HG03064 (cell line): ENCODE measurements around the gene LMBR1L.
"Not testable (repeated sequence)": the region's sequence is repeated elsewhere in the genome, so short reads cannot be mapped to it uniquely, and the experiment has no call there.

Experiments used
- ATAC-seq: cut with Tn5 transposase; IDR thresholded peaks from one replicate; pipeline ENCODE4 v1.9.1; 2021; ENCODE audit warnings: low read depth; ENCODE audit not compliant: unreplicated experiment

LMBR1L gene, protein sequence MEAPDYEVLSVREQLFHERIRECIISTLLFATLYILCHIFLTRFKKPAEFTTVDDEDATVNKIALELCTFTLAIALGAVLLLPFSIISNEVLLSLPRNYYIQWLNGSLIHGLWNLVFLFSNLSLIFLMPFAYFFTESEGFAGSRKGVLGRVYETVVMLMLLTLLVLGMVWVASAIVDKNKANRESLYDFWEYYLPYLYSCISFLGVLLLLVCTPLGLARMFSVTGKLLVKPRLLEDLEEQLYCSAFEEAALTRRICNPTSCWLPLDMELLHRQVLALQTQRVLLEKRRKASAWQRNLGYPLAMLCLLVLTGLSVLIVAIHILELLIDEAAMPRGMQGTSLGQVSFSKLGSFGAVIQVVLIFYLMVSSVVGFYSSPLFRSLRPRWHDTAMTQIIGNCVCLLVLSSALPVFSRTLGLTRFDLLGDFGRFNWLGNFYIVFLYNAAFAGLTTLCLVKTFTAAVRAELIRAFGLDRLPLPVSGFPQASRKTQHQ

DNA sequence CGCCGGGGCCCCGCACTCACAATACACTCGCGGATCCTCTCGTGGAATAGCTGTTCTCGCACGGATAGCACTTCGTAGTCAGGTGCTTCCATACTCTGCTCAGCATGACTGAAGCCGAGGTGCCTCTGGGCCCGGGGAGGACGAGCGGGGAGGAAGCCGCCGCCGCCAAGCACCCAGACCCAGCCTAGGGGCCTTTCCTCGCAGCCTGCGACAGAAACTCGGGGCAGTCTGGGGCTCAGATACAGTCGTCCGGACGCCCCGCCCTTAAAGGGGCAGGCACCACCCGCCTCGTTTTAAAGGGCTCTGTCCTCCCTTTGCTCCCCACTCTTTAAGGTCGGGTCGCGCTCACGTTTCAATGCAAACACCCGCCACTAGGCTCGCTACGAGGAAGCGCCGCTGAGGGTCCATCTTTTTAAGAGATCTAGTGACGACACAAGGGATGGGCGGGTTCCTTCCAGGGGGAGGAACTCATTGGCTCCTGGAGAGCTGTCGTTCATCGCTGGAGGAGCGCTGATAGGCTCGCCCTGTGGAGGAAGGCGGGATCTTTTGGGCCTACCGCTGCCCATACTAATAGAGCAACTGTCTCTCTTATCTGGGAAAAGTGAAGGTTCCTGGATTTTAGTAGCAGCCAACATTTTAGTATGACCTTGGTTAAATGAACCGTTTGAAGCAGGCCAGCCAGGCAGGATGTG, at the start of gene LMBR1L:
Gene LMBR1L (minus strand): TSS at position 384 of the 692 bp plus-strand sequence. CDS start 292 bp downstream, at position 92.
- ATAC-seq = peak; percentile 96

DNA sequence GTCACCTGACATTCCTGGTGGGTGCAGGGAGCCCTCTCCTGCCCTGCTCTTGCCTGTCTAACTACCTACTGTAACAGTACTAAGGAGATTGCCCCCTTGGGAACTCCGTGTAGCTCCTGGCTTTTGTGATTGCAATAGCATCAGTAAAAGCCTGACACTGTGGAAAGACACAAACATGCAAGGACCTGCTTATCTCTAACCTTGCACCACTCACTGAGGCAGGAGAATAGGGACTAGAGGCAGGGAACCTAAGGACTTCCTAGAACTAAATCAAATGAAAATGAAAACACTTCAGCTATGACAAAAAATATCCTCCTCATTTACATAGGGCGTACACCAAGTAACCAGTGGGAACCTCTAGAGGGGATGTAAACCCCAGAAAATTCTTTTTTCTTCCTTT, 49.8 kb upstream of the LMBR1L start:
- no peak for ATAC-seq

DNA sequence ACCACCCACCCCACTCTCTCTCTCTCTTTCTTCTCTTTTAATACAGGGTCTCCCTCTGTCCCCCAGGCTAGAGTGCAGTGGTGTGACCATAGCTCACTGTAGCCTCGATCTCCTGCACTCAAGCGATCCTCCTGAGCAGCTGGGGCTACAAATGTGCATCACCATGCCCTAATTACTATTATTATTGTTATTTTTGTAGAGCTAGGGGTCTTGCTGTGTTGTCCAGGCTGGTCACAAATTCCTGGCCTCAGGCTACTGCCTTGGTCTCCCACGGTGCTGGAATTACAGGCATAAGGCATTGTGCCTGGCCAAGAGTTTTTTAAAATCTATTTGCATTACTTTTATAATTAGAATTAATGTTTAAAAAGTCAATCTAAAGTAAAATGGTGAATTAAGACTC, 43.6 kb upstream of the LMBR1L start:
- no peak for ATAC-seq

DNA sequence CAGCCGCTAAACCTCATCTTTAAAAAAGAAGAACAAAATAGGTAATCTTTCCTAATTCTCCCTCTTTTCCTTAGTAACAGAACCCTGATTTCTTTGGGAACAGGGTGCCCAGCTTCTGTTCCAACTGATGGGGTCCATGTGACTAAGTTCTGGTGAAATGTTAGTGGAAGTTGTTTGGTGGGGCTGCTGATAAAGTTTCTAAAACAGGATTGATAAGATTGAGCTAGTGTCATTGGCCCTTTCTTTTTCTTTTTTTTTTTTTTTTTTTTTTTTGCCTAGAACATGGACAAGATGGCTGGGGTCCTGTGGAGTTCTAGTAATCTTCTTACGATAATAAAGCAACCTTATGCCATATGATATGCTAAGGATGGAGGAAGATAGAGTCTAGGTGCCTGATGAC, 36.7 kb upstream of the LMBR1L start:
- ATAC-seq = no peak

DNA sequence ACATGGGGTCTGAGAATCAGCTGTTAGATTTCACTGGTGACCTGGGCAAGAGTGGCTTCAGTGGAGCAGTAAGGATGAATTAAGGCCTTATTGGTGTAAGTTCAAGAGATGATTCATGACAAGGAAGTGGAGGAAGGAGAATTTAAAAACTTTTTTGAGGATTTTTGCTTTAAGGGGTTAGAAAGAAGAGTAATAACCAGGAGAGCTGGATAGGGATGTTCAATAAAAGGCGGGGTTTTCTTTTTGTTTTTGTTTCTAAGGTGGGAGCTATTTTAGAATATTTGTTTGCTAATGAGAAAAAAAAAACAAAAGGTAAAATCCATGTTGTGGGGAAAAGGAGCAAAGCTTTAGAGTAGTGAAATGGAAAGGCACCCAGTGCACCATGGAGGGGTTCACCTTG, 35.8 kb upstream of the LMBR1L start:
- ATAC-seq = no peak

DNA sequence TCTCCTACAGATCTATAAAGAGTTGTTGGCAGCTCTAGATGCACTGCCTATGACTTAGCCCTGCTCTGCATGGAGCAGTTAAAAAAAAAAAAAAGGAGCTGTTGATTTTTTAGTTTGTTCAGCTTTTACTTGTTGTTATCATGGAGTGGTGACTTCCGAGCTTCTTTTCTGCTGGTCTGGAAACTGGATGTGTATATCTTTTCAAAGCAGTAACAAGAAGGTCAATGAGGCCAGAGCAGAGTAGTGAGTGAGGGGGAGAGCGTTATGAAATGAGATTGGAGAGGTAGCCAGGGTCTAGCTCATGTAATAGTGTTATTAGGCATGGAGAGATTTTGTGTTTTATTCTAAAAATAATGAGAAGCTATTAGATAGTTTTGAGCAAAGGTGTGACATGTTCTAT, 33.7 kb upstream of the LMBR1L start:
- ATAC-seq = no peak

DNA sequence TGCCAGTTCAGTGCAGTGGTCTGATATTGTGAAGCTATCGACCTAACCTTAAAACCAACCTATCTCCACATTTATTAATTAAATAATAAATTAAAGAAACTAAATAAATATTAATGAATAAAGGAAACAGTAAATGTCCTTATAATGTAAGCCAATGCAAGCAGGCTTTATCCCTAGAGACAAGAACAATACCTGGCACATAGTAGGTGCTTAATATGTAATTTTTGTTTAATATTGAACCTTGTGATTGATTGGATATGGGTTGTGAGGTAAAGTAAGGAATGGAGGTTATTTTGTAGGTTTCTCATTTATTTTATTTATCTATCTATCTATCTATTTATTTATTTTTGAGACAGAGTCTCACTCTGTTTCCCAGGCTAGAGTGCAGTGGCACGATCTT, 28.4 kb upstream of the LMBR1L start:
- no peak for ATAC-seq

DNA sequence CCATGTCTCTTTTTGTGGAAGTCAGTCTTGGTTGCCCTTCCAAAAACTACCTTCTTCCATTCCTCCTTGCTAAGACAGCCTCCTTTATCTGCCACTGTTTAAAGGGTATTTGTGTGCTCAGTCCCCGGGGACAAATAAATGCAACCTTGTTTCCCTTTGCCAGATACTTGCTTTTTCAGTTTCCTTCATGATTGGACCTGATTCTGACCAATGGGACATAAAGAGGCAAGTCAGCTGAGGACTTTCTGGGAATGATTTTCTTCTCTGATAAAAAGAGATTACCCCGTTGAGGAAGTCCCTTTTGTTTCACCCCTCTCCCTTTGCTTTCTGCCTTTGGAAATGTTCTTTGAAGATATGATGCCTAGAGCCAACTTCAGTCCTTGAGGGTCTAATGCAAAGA, 27.9 kb upstream of the LMBR1L start:
- no peak for ATAC-seq

DNA sequence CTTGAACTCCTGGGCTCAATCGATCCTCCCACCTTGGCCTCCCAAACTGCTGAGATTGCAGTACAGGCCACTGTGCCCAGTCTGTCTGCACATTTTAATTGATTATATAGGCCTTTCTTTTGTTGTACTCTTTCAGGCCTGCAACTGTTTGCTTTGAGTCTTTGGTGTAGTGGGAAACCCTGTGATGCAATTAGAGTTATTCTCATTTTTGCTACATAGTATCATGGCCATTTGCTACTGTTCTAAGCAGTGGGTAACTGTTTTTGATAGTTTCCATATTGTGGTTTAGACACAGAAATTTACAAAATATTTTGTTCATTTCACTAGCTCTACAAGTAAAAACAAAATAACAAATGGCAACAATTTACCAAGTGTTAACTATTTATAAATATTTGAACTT, 26.8 kb upstream of the LMBR1L start:
- ATAC-seq = no peak

DNA sequence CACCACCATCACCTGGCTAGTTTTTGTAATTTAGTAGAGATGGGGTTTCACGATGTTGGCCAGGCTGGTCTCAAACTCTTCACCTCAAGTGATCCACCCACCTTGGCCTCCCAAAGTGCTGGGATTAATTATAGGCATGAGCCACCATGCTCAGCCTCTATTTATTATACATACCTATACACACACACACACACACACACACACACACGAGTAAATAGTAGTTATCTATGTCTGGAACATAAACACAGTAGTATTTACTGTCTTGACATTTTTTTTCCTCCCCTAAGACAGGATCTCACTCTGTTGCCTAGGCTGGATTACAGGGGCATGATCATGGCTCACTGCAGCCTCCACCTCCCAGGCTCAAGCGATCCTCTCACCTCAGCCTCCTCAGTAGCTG, 26.4 kb upstream of the LMBR1L start:
- ATAC-seq = not testable (repeated sequence)

DNA sequence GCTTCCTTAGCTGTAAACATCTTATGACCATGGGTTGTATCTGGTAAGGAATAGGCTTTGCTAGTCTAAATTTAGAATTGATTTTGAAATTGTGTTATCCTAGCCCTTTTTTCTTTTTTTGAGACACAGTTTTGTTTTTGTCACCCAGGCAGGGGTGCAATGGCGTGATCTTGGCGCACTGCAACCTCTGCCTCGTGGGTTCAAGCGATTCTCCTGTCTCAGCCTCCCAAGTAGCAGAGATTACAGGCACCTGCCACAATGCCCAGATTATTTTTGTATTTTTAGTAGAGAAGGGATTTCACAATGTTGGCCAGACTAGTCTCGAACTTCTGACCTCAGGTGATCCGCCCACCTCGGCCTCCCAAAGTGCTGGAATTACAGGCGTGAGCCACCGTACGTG, 22.9 kb upstream of the LMBR1L start:
- no peak for ATAC-seq

DNA sequence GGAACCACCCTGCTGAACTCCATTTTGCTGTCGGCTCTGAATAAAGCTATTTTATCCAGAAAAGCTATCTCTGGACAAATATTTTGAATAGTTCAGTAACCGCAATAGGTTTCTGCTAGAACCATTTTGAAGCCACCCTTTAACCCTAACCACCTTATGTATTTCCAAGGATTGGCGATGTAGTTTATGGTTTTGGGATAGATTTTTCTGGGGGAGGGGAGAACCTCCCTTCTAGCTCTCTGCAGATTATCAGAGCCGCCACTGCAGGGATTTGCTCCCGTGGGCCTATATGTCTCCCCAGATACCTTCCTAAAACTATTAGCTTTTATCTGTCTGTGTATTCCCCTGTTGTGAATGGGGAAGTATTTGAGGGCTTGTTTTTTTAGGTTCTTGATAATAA, 22.4 kb upstream of the LMBR1L start:
- no peak for ATAC-seq

DNA sequence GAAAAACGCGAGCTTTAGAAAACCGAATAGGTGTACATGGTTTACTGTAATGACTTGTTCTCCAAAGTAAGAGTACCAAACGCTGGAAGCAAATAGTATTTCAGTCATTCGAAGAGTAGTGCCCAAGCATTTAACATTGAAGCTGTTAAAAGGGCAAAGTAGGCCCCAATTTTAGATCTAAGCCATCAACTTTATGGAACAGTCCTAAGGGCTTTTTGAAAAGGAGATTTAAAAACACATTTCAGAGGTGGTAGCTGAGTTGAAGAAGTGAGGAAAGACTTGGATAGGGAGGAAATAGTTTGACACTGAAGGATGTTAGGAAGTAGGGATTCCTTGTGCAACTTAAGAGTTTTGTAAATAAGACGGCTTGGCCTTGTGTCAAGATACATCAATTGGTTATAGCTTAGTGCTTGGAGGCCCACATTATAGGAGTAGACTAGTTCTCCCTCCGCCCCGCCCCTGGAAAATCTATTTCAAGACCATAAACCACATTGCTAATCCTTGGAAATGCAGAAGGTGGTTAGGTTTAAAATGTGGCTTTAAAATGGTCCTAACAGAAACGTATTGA, 21.3 kb upstream of the LMBR1L start:
- ATAC-seq = peak; percentile 0

DNA sequence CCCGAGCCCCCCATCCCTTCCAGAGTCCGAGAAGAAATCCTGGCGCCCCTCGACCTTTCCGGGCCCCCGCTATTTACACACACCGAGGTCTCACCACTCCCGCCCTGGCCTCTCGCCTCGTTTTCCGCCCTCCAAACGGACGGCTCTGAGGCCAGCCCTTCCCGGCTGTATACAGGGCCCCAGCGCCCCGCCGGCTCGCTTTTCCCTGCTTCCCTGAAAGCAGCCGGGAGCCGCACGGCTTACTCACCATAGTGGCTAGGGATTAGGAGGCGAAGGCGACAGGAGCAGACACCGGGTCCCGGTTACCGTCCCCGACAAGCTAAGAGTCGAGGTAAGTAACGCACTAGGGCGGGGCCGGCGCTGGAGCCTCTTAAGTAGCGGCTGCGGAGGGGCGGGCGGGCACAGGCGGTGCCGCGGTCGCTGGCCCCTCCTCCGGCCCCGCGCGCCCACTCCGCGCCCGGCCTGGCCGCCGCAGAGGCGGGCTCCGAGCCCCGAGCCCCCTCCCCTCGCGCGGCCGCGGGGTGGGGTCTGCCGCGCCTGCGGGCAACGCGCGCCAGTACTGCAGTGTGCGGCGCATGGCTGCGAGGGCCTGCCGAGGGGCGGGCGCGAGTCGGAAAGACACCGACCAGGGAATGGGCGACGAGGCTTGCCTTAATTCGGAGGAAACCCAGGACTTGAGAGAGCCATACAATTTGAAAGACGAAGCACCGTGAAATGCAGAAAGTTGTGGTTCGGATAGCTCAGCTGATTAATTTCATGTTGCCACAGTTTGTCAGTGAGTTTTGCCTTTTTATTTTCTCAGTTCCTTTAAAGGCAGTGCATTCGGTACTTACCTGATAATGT, 20.6 kb upstream of the LMBR1L start, which contains the start of gene TUBA1B:
Gene TUBA1B (minus strand): TSS at position 345 of the 843 bp plus-strand sequence. CDS start 95 bp downstream, at position 250.
- ATAC-seq = peak; percentile 59

DNA sequence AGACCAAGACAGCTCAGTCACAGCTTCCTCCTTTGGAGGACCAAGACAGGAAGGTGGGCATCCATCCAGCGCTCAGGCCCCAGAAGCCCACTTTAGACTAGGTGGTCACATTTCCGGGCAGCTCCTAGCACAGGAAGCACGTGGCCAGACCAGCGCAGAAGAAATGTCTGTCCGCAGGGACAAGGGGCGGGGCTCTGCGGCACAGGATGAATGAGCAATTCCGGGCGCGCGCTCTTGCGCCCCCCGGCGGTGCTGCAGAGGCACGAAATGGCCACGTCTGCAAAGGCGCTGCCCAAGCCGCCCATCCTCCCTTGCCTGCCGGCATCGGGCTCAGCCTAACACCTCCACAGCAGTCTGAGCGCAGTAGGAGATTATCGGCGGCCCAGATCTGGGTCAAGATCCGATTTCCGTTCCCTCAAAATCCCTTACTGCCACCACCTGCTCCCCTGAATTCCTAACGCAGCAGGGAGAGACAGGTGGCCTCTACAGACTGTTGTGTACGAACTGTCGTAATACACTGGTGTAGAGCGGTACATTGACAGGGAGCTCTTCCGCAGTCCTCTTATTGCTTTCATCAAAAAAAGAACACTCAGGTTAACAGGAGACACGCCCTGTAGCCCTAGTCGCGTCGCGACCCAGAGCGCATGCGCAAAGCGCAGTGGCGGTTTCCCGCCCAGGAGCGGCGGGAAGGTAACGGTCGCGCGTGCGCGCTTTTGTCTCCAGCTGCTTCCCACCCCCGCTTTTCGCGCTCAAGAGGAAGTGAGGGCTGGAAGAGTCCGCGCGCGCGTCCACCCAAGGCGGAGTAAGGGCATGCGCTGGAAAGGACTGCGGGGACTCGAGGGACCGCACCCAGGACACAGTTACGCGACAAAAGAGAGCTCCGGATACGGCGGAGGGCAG, 19.8 kb upstream of the LMBR1L start:
- ATAC-seq = peak; percentile 45

DNA sequence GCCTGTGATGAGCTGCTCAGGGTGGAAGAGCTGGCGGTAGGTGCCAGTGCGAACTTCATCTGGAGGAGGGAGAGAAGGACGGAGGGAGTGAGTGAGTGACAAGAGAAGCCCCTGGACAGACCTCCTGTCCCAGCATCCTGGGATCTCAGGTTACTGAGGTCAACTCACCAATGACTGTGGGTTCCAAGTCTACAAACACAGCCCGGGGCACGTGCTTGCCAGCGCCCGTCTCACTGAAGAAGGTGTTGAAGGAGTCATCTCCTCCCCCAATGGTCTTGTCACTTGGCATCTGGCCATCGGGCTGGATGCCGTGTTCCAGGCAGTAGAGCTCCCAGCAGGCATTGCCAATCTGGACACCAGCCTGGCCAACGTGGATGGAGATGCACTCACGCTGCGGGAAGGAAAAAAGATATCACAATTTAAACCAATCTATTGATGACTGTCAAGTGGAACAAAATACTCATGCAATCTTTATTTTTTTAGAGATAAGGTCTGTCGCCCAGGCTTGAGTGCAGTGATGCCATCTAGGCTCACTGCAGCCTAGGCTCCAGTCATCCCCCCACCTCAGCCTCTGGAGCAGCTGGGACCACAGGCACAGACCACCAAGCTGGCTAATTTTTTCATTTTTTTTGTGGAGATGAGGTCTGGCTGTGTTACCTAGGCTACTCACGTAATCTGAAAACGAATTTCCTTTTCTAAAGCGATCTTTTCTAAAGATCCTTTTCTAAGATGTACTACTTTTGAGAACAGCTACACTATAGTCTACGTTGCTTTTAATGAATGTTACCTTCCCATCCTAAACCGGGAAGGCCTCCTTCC, 18.9 kb upstream of the LMBR1L start:
- ATAC-seq = no peak

DNA sequence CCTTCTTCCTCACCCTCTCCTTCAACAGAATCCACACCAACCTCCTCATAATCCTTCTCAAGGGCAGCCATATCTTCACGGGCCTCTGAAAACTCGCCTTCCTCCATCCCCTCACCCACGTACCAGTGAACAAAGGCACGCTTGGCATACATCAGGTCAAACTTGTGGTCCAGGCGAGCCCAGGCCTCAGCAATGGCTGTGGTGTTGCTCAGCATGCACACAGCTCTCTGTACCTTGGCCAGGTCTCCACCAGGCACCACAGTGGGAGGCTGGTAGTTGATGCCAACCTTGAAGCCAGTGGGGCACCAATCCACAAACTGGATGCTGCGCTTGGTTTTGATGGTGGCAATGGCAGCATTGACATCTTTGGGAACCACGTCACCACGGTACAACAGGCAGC, 17.3 kb upstream of the LMBR1L start:
- not testable (repeated sequence) for ATAC-seq

DNA sequence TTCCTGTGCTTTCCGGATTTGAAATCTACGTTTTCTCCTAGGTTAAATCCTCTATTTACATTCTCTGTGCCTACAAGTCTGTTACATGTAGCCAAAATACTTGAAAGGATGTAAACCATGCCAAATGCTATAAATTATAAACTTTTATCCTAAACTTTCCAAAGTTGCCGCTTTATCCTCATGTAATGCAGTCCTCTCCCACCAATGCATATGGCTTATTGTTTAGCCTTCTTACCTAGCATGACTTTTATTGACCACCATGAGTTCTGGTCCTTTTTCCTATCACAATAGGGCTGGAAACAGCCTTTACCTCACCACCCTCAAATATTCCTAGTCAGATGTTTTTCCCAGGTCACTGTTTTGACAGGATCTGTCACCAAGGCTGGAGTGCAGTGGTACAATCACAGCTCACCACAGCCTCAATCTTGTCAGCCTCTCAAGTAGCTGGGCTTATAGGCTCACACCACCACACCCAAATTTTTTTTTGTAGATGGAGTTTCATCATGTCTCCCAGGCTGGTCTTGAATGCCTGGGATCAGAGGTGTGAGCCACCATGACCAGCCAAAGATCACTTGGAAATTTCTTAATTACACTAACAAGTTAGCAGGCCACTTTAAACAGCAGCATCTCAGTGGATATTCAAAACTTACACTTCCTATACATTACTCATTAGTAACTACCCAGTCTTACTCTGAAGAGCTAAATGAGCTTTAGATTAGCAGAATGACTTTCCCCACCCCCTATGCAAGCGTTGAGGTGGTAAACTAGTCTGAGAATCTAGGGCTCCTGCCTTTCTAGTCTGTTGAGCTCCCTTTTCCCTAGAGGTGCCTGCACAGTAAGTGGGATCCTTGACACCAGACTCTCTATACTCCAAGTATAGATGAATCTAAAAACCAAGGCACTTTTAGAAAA, 16.5 kb upstream of the LMBR1L start:
- no peak for ATAC-seq
